ENCODE results near the gene CEBPZOS. TPM values are rescaled to one million over a fixed set of nuclear protein-coding genes. Genes with fewer than 3 reads are reported as not detected.

Gene CEBPZOS
- total RNA-seq, 4 donors from 2014 or later, result 17.9 to 22.3 (median 20.3) TPM

- no peaks in the 10 kb centered on the region for H3K9me3 ChIP-seq
- DNase-seq, result no peak
- no peaks in the 10 kb centered on the region for H3K4me1 ChIP-seq
- TF ChIP-seq POLR2A (IDR thresholded peaks at IDR 0.05) (no peak), CTCF (IDR thresholded peaks at IDR 0.05) (no peak)
- H3K27ac ChIP-seq, result no peak overlapping the region
- peaks cover 0 to 97% (median 12%) of the 10 kb centered on the region in 3 donors for H3K36me3 ChIP-seq
- no peaks in the 10 kb centered on the region for H3K27me3 ChIP-seq
- intact Hi-C loops (cut with DNase I), result no loop called here
- WGBS, 2 donors, result 81 to 86% methylated on average over 4 of the region's 4 CpGs
- H3K4me3 ChIP-seq, result no peak overlapping the region
These were observed 47.1 kb downstream of the CEBPZOS start for GRCh38 chr2:37243435-37243834.

GRCh38 chr2:37244017-37244416 lies 47.7 kb downstream of the CEBPZOS start:
- no peak for DNase-seq
- no peak overlapping the region for H3K4me3 ChIP-seq
- WGBS, 2 donors, result 58 to 72% methylated on average over 4 of the region's 4 CpGs
- H3K27me3 ChIP-seq, result no peaks in the 10 kb centered on the region
- H3K9me3 ChIP-seq, result no peaks in the 10 kb centered on the region
- intact Hi-C loops (cut with DNase I), result no loop called here
- no peak overlapping the region for H3K27ac ChIP-seq
- H3K4me1 ChIP-seq, result no peaks in the 10 kb centered on the region
- TF ChIP-seq POLR2A (IDR thresholded peaks at IDR 0.05) (no peak), CTCF (IDR thresholded peaks at IDR 0.05) (no peak)
- peaks cover 0 to 97% (median 16%) of the 10 kb centered on the region in 3 donors for H3K36me3 ChIP-seq

- DNase-seq, result no peak
- Histone ChIP-seq H3K4me3 (no peak overlapping the region), H3K27me3 (no peaks in the 10 kb centered on the region), H3K36me3 (peaks cover 0 to 97% (median 16%) of the 10 kb centered on the region in 3 donors), H3K27ac (no peak overlapping the region), H3K9me3 (no peaks in the 10 kb centered on the region), H3K4me1 (no peaks in the 10 kb centered on the region)
- intact Hi-C loops (cut with DNase I), result no loop called here
- TF ChIP-seq CTCF (IDR thresholded peaks at IDR 0.05), result no peak
- 93 to 97% methylated on average over 3 of the region's 3 CpGs for WGBS, 2 donors
These were observed 48.5 kb downstream of the CEBPZOS start for GRCh38 chr2:37244755-37245154.

GRCh38 chr2:37246205-37246604 lies 49.9 kb downstream of the CEBPZOS start:
- Histone ChIP-seq H3K36me3 (peaks cover 0 to 99% (median 16%) of the 10 kb centered on the region in 3 donors), H3K9me3 (no peaks in the 10 kb centered on the region), H3K27ac (no peak overlapping the region), H3K4me1 (no peaks in the 10 kb centered on the region), H3K4me3 (no peak overlapping the region), H3K27me3 (no peaks in the 10 kb centered on the region)
- DNase-seq, result no peak
- TF ChIP-seq POLR2A (IDR thresholded peaks at IDR 0.05), result no peak
- no peak for TF ChIP-seq CTCF (IDR thresholded peaks at IDR 0.05)
- intact Hi-C loops (cut with DNase I), result no loop called here

- no peaks in the 10 kb centered on the region for H3K27me3 ChIP-seq
- intact Hi-C loops (cut with DNase I), result no loop called here
- WGBS, 2 donors, result 76 to 79% methylated on average over 5 of the region's 5 CpGs
- DNase-seq, result no peak
- no peak for TF ChIP-seq POLR2A (IDR thresholded peaks at IDR 0.05)
- no peak for TF ChIP-seq CTCF (IDR thresholded peaks at IDR 0.05)
- no peaks in the 10 kb centered on the region for H3K9me3 ChIP-seq
- no peaks in the 10 kb centered on the region for H3K4me1 ChIP-seq
- H3K27ac ChIP-seq, result no peak overlapping the region
- no peak overlapping the region for H3K4me3 ChIP-seq
- H3K36me3 ChIP-seq, result peaks cover 0 to 99% (median 16%) of the 10 kb centered on the region in 3 donors
These were observed 54.8 kb downstream of the CEBPZOS start for GRCh38 chr2:37250869-37251740.

Other genes with a start within 250 kb of the CEBPZOS start
- gene STRN, start 230.0 kb upstream of the CEBPZOS start, total RNA-seq, result 10 to 100 TPM; 24.8 to 38.4 (median 31.6) TPM
- gene HEATR5B, start 112.1 kb upstream of the CEBPZOS start, total RNA-seq, result 10 to 100 TPM; 15.8 to 34.5 (median 23.1) TPM
- gene GPATCH11, start 112.0 kb upstream of the CEBPZOS start, total RNA-seq, result 1 to 10 TPM; 2.7 to 6.8 (median 5.9) TPM
- gene EIF2AK2, start 39.5 kb upstream of the CEBPZOS start, total RNA-seq, result 10 to 100 TPM in 3 of 4 donors, 1 to 10 TPM in 1; 8.1 to 21.4 (median 16.7) TPM
- not detected for gene SULT6B1, start 7.8 kb upstream of the CEBPZOS start, total RNA-seq
- gene CEBPZ, start 35.1 kb downstream of the CEBPZOS start, total RNA-seq, result 10 to 100 TPM; 13.9 to 47.5 (median 33.7) TPM
- gene NDUFAF7, start 35.2 kb downstream of the CEBPZOS start, total RNA-seq, result 10 to 100 TPM in 1 of 4 donors, 1 to 10 TPM in 3; 8.3 to 12.6 (median 8.9) TPM
- 10 to 100 TPM in 3 of 4 donors, 1 to 10 TPM in 1; 7.4 to 25.9 (median 23.2) TPM for gene PRKD3, start 128.3 kb downstream of the CEBPZOS start, total RNA-seq
- gene QPCT, start 148.1 kb downstream of the CEBPZOS start, total RNA-seq, result 10 to 100 TPM in 2 of 4 donors, 1 to 10 TPM in 2; 2.1 to 13.7 (median 7.2) TPM